DMS153 treated with DMSO at 0.1 percent for 48 hours (cell line): ENCODE measurements around the gene ADAMTS13.

Source experiments
- DNase-seq: peaks from one replicate; lab custom pipeline; 2025; ENCODE audit not compliant: unreplicated experiment; lab: John Stamatoyannopoulos, UW

ADAMTS13 gene

DNA sequence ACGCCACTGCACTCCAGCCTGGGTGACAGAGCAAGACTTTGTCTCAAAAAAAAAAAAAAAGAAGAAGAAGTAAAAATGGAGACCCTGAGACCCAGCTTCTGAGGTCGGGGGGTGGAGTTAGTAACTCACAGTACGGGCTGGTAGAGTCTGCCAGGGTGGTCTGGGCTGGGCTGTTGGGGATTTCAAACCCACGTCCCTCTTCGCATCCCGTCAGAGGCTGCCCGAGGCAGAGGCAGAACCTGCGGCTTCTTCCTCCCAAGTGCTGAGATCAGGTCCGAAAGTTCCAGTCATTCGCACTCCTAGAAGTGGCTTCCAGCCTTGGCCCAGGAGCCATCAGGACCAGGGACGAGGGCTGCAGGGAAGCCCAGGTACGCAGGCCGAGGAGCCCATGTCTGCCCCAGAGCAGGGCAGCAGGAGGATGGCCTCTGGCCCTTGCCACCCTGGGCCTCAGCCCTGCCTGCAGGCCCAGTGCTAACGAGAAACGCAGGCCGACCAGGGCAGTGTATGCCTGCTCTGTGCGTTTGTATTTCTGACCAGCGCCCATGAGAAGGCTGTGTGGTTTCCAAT lies 66.6 kb downstream of the ADAMTS13 start:
- no peak for DNase-seq

- no peak for DNase-seq
Observed at GRCh38 chr9:133489253-133490190, 67.4 kb downstream of the ADAMTS13 start.

DNA sequence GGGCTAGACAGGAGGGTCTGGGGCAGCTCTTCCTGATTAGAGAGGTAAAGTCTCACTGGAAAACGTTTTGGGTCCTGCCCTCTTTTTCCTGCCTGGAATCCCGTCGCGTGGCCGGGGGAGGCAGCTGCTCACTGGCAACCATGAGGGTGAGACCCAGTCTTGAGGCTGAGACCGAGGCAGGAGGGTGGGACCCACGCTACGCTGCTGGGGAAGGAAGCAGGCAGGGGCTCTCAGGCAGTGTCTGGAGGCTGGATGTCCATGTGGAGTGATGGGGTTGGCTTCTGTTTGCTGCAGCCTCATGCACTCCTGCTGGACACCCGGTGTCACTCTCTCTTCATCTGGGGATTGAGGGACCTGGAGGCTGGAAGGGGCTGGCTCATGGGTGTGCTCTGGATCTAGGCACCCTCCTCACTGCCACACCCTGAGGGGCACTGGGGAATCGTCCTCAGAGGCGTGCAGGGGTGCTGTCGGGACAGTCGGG lies 68.1 kb downstream of the ADAMTS13 start:
- no peak for DNase-seq

DNA sequence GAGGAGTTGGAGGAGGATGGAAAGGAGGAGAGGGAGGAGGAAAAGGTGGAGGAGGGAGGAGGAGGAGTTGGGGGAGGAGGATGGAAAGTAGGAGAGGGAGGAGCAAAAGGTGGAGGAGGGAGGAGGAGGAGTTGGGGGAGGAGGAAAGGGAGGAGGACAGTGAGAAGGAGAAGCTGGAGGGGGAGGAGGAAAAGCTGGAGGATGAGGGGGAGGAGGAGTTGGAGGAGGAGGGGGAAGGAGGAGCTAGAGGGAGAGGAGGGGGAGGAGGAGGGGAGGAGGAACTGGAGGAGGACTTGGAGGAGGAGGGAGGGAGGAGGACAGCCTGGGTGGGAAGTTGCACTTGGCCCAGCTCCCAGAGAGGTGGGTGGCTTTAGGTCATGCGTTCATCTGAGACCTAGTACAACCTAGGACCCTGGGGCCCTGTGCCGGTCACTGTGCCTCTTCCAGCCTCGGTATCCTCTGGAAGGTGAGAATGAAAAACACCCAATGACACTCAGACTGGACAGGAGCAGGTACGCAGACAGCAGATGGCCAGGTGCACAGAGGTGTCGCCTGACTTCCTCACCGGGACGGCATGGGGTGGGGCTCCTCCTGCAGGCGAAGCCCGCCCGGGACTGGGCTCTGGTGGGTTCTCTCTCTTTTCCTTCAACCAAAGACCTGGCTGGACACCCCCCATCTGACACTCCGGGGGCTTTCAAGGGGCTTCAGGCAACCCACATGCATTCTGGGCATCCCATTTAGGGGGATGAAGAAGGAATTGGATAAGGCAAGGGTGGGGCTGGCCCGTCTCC lies 68.9 kb downstream of the ADAMTS13 start:
- no peak for DNase-seq

GRCh38 chr9:133491656-133491925 lies 69.4 kb downstream of the ADAMTS13 start:
- DNase-seq = no peak

GRCh38 chr9:133492061-133493021 lies 70.2 kb downstream of the ADAMTS13 start:
- DNase-seq = no peak

- no peak for DNase-seq
Observed at GRCh38 chr9:133493428-133493827, 71.3 kb downstream of the ADAMTS13 start.

DNA sequence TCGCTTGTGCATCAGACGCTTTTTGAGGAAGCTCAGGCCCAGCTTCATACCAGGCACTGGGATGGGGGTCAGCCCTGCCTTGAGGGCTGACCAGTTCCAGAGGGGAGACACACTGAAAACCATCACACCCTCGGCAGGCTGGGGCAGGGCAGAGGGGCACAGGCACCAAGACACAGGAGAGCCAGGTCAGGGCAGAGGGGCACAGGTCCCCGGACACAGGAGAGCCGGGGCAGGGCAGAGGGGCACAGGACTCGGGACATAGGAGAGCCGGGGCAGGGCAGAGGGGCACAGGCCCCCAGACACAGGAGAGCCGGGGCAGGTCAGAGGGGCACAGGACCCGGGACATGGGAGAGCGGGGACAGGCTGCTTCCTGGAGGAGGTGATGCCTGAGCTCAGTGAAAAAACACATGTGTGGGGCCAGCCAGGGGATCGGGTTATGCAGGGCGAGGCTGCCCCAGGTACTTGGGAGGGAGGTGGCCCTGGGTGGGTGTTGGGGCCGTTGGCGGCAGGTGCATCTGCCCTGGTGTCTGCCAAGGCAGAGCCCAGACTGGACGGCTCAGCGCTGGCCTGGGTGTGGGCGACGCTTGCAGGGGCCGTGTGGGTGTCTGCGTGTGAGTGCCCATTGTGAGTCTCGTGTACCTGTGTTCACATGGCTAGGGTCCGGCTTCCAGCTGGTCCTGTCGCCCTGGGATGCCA lies 71.8 kb downstream of the ADAMTS13 start:
- DNase-seq = no peak

DNA sequence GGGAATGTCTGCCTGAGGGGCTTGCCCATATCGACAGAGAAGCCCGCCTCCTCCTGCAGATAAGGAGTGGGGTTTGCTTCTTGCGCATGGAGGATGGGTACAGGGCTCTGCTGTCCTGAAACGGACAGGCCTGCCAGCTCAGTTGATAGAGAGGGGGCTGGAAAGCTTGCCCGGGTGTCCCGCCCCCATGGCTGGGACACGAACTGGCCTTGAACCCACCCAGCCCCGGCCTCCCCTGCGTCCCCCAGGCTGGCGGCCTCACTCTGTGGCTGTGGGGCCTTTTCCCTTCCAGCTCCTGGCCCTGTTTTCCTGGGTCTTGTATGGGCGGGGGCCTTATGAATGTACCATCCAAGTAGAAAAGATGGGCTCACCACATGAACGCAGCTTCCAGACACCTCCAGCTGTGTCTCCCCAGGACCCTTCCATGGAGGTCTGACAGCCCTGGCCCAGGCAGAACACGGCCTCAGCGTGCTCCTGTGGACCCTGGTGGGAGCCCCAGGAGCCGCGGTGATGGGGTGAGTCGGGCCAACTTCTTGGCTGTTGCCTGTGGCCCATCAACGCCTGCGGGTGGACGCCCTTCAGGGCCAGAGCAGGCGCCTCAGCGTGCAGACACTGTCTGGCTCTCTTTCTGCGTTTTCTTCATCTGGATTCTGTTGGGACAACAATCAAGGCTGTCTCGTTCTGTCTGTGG lies 72.6 kb downstream of the ADAMTS13 start:
- DNase-seq = no peak

- DNase-seq = no peak
Observed at GRCh38 chr9:133495327-133496293, 73.4 kb downstream of the ADAMTS13 start.

DNA sequence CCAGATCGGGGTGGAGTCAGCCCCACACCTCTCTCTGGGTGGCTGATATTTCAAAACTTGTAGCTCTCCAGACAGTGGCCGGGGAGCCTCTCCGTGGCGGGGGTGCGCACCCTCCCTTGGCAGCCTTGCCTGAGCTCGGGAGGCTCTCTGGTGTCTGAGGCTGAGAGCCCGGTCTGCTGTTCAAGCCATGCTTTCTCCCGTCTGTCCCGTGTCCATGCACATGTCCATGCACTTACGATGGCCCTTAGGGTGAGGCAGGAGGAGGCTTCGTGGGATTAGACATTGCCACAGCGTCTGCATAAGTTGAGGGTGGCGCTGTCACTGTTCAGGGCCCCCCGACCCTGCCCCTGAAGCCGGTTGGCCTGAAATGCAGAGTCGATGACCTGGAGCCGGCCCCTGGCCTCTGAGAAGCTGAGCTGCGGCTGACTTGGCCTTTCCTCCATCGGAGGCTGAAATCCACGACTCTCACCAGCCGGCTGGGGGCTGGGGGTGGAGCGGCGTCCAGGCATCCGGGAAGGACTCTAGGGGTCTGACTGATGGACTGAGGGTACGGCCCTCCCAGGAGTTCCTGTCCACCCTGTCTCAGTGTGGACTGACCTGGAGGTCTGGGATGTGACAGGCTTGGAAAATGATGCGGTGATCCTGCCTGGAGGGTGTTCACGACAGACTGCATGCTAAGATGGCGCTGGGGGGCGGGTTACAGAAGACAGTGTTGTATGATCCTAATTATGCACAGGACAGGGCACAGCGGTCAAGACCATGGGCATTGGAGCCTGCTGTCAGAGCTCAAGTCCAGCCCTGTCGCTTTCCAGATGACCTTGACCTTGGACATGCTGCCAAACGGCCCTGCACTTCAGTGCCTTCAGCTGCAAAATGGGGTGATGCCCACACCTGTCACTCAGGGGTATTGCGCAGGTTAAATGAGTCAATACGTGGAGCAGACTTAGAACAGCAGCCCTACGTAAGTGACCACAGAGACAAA lies 75.0 kb downstream of the ADAMTS13 start:
- no peak for DNase-seq

DNA sequence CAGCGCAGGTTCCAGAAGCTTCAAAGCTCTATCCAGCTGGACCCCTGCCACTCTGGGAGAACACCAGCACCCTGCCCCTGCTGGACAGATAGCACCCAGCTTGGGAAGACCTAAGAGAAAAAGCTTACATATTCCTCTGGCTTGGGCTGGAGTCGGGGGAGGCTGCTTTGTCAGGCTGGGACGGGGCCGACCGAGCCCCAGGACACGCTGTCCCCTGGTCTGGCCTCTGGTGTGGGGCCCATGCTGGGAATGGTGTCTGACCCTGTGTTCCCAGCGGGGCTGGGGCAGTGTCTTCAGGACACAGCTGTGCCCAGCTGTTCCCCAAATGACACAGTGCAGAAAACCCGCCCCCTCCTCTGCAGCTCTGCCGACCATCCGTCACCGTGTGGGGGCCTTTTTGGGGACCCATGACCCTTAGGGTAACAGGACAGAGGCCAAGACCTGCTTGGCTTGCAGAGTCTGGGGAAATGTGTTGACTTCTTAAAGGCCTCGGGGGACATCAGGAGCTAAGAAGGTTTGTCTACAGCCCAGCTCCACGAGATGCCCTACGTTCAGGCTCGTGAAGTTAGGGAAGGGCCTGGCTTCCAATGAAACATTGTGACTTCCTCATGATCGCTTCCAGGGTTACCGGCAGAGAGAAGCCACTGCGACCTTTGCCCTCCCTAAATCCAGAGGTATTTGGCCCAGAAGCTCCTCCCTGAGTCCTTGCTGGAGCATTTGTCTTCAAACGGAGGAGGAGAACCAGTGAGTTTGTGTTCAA lies 77.1 kb downstream of the ADAMTS13 start:
- no peak for DNase-seq

GRCh38 chr9:133499892-133500270 lies 77.7 kb downstream of the ADAMTS13 start:
- DNase-seq = no peak

GRCh38 chr9:133502112-133502511 lies 79.9 kb downstream of the ADAMTS13 start:
- DNase-seq = no peak

DNA sequence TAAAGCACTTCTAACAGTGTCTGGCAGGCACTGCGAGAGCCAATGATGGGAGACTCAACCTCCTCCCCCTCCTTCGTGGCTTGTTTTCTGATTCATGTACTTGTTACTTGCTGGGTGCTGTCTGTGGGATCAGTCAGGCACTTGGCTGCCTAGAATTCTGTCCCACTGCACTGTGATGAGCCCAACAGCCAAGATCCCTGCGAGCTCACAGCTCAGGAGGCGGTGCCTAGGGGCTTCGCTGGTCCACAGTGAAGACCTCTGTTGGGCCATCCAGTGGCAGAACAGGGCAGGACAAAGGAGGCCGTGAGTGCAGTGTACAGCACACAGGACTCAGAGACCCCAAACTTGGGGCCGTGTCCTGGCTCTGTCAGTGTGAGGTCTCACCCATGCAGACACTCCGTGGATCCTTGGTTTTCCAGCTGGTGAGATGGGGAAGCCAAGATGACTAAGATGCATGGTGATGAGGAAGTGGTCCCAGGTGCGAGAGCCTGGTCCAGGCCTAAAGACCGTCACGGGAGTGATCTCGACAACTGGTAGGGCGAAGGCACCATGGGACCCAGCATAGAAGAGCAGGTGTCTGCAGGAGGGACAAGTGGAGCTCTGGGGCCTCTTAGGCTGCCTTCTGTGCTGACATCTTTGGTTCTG lies 83.1 kb downstream of the ADAMTS13 start:
- DNase-seq = no peak
